Dermis lymphatic vessel endothelial cell (primary cell): Measurements from ENCODE around the gene INSL4. TPM values are rescaled to one million over a fixed set of nuclear protein-coding genes. Genes with fewer than 3 reads are reported as not detected.

Experiments
- total RNA-seq: library from RNA; depleted of rRNA; stranded (reverse); fragments of >200 nt; gene quantifications from 2 replicates; pipeline ENCODE4 v1.2.1, GENCODE V29; 2014

The INSL4 gene
- not detected in 2 replicates for total RNA-seq

DNA sequence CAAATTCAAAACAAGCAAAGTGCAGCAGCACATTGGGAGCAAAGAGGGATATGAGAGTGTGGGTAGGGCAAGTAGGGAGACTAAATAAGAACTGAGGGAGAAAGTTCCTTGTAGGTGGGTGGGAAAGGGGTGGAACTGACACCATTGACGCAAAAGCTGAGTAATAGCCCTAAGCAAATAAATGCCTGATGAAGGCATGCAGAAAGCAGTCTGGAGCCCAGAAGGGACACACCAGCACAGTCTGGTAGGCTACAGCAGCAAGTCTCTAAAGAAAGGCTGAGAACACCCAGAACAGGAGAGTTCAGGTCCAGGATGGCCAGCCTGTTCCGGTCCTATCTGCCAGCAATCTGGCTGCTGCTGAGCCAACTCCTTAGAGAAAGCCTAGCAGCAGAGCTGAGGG lies at the start of gene INSL4:
TSS of gene INSL4 (plus strand) at position 208 of the 400 bp plus-strand sequence. CDS start at position 313, 105 bp downstream.

DNA sequence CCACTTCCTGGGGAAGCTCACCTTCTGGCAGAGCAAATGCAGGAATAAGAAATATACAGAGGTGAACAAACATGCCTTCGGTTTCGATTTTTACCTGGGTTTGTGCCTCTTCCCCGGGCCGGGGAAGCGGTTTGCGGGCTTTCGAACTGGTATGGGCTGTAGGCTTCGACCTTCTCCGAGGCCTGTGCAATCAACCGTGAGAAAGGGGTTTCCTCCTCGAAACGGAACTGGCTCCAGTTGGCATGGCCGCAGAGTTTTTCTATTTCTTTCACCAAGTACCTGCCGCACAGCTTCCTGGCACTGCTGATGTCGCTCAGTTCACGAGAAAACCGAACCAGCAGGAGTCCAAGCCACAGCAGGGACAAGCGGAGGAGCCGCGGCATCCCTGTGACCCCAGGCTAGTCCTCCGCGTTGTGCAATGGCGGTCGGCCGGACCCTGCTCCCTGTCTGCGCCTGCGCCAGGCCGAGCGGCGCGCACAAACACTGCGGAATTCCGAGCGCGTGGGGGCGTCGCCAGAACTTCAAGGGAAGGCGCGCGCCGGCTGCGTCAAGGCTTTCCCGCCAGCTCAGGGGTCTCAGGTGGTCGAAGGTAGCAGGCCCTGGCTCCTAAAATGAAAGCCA lies 45.9 kb upstream of the INSL4 start, which contains the start of gene INSL6:
TSS of gene INSL6 (minus strand) at position 420 of the 621 bp plus-strand sequence. CDS start at position 383, 37 bp downstream.

Other genes with a start within 250 kb of the INSL4 start
- 5.5 and 8.4 TPM in 2 replicates for gene JAK2, start 246.1 kb upstream of the INSL4 start, total RNA-seq
- gene INSL6, start 45.8 kb upstream of the INSL4 start, total RNA-seq: not detected in 2 replicates
- 0.65 and 1.4 TPM in 2 replicates for gene RLN2, start 73.3 kb downstream of the INSL4 start, total RNA-seq
- gene RLN1, start 108.5 kb downstream of the INSL4 start, total RNA-seq: not detected in 2 replicates
- 6.1 and 6.2 TPM in 2 replicates for gene PLGRKT, start 206.5 kb downstream of the INSL4 start, total RNA-seq
- 3.7 and 6.9 TPM in 2 replicates for gene CD274, start 219.1 kb downstream of the INSL4 start, total RNA-seq